Measurements from ENCODE around the gene CTNNA2. TPM values are rescaled to one million over a fixed set of nuclear protein-coding genes. Genes with fewer than 3 reads are reported as not detected.

Gene CTNNA2
- total and polyA plus RNA-seq, 2 of the 8 experiments (the other 6 are each of a cell fraction or from before 2014, with no cell fraction given) = 3.9 to 9.0 TPM

DNA sequence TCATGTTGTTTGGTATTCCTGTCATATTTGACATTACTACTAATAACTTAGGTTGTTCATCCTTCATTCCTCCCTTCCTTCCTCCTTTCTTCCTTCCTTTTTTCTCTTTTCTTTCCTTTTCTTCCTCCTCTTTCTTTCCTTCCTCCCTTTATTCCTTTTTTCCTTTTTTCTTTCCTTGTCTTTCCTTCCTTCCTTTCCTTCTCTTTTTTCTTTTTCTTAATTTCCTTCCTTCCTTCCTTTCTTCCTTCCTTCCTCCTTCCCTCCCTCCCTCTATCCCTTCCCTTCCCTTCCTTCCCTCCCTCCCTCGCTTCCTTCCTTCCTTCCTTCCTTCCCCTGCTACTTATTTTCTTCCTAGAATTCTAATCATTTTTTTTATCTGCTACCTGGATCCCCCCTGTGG lies 66.1 kb downstream of the CTNNA2 start:
- H2BK5ac ChIP-seq (ENCODE audit: low read depth, low read length) = no peak overlapping the region
- H3K4me3 ChIP-seq (ENCODE audit: extremely low read depth in 1 of 4, insufficient read depth in 2 of 4, low read depth in 3 of 4, low read length in 4 of 4) = no peak overlapping the region
- FAIRE-seq (no peak), DNase-seq (ENCODE audit: low read depth in 1 of 2, low spot score in 2 of 2) (no peak)
- no peaks in the 10 kb centered on the region for H3K23me2 ChIP-seq (ENCODE audit: low read depth, low read length)
- H3K14ac ChIP-seq (ENCODE audit: insufficient read length) = no peak overlapping the region
- no peaks in the 10 kb centered on the region for H3K79me2 ChIP-seq (ENCODE audit: control insufficient read depth in 1 of 2, insufficient read depth in 2 of 2, low read length in 2 of 2)
- POLR2A ChIA-PET (ENCODE audit: partially characterized antibody) = no interaction called here
- no peak overlapping the region for H3K4ac ChIP-seq (replicated peaks; ENCODE audit: insufficient read length, low read depth, low read length)
- H2BK120ac ChIP-seq (replicated peaks; ENCODE audit: low read depth, low read length) = no peak overlapping the region
- no peak overlapping the region for H3K23ac ChIP-seq (ENCODE audit: insufficient read length)
- no peaks in the 10 kb centered on the region for H3K27me3 ChIP-seq (replicated peaks in 1 of 4; ENCODE audit: control insufficient read depth in 3 of 4, extremely low read depth in 1 of 4, insufficient read depth in 3 of 4, low read length in 3 of 4)
- H4K20me1 ChIP-seq (replicated peaks in 1 of 2; ENCODE audit: control insufficient read depth in 1 of 2, insufficient read depth in 2 of 2, low read length in 2 of 2) = no peaks in the 10 kb centered on the region
- H3K79me1 ChIP-seq (ENCODE audit: low read depth, low read length) = no peaks in the 10 kb centered on the region
- WGBS, 2 experiments (ENCODE audit: extremely low coverage in 1 of 2, insufficient coverage in 1 of 2, insufficient read length in 1 of 2, insufficient replicate concordance in 2 of 2, low coverage in 1 of 2, low lambda C conversion rate in 2 of 2, missing lambda C conversion rate in 1 of 2) = 26% methylated on average over 1 of the region's 1 CpG; no CpG with 5 or more reads in 1 of the 2 experiments
- H3K9ac ChIP-seq (replicated peaks in 1 of 4; ENCODE audit: extremely low read depth in 1 of 4, low read depth in 3 of 4, low read length in 3 of 4) = no peak overlapping the region
- no peak overlapping the region for H3K18ac ChIP-seq (ENCODE audit: extremely low read depth, low read length)
- no peaks in the 10 kb centered on the region for H3K36me3 ChIP-seq (ENCODE audit: control insufficient read depth in 2 of 4, insufficient read depth in 4 of 4, low read length in 3 of 4)
- CTCF ChIA-PET (ENCODE audit: partially characterized antibody) = interaction anchor here (1.9 to 2.3 kb wide), 2 partner anchors 11 to 26 kb away, joined by 5 read pairs; no protein-coding TSS in a partner anchor
- no peak overlapping the region for H2BK15ac ChIP-seq (ENCODE audit: low read length)
- H4K8ac ChIP-seq (ENCODE audit: extremely low read depth, insufficient read depth, low read length) = no peak overlapping the region
- no peak overlapping the region for H3K4me2 ChIP-seq (ENCODE audit: insufficient read depth in 1 of 2, low read depth in 2 of 2, low read length in 2 of 2)
- H4K91ac ChIP-seq (replicated peaks; ENCODE audit: insufficient read length, low read length) = no peak overlapping the region
- no peak overlapping the region for H2AK5ac ChIP-seq (ENCODE audit: low read depth, low read length)
- H3K4me1 ChIP-seq (replicated peaks in 1 of 4; ENCODE audit: control insufficient read depth in 3 of 4, insufficient read depth in 4 of 4, low read length in 3 of 4) = no peaks in the 10 kb centered on the region
- H3K9me3 ChIP-seq (ENCODE audit: insufficient read depth in 2 of 2, low read depth in 1 of 2, low read length in 1 of 2) = no peaks in the 10 kb centered on the region
- no peak overlapping the region for H3K56ac ChIP-seq (replicated peaks; ENCODE audit: insufficient read length, low read depth, low read length)
- H2BK12ac ChIP-seq (ENCODE audit: low read depth, low read length) = no peak overlapping the region
- no peak overlapping the region for H2AFZ ChIP-seq (ENCODE audit: low read length)
- H2BK20ac ChIP-seq (ENCODE audit: low read length) = no peak overlapping the region
- no peak overlapping the region for H4K5ac ChIP-seq (ENCODE audit: insufficient read length, low read depth, low read length)
- H3K27ac ChIP-seq (ENCODE audit: low read depth, low read length) = no peak overlapping the region
- TF ChIP-seq TAF7 (optimal IDR thresholded peaks at IDR 0.05; ENCODE audit: borderline replicate concordance, low read depth, low read length) = no peak
- TF ChIP-seq, protein P1, sequence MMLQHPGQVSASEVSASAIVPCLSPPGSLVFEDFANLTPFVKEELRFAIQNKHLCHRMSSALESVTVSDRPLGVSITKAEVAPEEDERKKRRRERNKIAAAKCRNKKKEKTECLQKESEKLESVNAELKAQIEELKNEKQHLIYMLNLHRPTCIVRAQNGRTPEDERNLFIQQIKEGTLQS (IDR thresholded peaks at IDR 0.05; ENCODE audit: insufficient read depth, low read depth, low read length) = no peak
- TF ChIP-seq POU5F1 (IDR thresholded peaks at IDR 0.05; ENCODE audit: low read depth, low read length) = no peak
- no peak for TF ChIP-seq EZH2 (IDR thresholded peaks at IDR 0.05; ENCODE audit: low read depth, low read length, severe bottlenecking)
- TF ChIP-seq GABPA (IDR thresholded peaks at IDR 0.05; ENCODE audit: borderline replicate concordance, insufficient read depth, low read length) = no peak
- TF ChIP-seq CBX5 (IDR thresholded peaks at IDR 0.05; ENCODE audit: low read depth, low read length) = no peak
- TF ChIP-seq NANOG (IDR thresholded peaks at IDR 0.05; ENCODE audit: insufficient read depth, low read depth, low read length, poor library complexity, severe bottlenecking) = no peak
- TF ChIP-seq SIX5 (IDR thresholded peaks at IDR 0.05; ENCODE audit: low read depth, low read length) = no peak
- TF ChIP-seq CHD1 (IDR thresholded peaks at IDR 0.05; ENCODE audit: low read depth, low read length) = no peak
- no peak for TF ChIP-seq TEAD4 (IDR thresholded peaks at IDR 0.05; ENCODE audit: low read depth, low read length)
- no peak for TF ChIP-seq CEBPB (IDR thresholded peaks at IDR 0.05; ENCODE audit: low read depth, low read length)
- no peak for TF ChIP-seq CBX8 (IDR thresholded peaks at IDR 0.05; ENCODE audit: borderline replicate concordance, low read depth, low read length)
- TF ChIP-seq GTF2F1 (IDR thresholded peaks at IDR 0.05; ENCODE audit: borderline replicate concordance, low read depth, low read length) = no peak
- TF ChIP-seq RBBP5 (IDR thresholded peaks at IDR 0.05; ENCODE audit: borderline replicate concordance, low read depth, low read length) = no peak

All from H1 (cell line).